Testis (tissue), 2 donors: ENCODE measurements around the gene ATP4B.

Source experiments
- CTCF ChIP-seq, 3 experiments: fragments of 450-650 bp in 2 of 3; fragments of 200-600 bp in 1 of 3; sonication (generic) in 1 of 3; IDR thresholded peaks; one replicate each; pipeline ENCODE4 v1.5.1; 2016 to 2019; ENCODE audit warnings: antibody characterized with exemption in 3 of 3, mild to moderate bottlenecking in 2 of 3, moderate library complexity in 1 of 3
- POLR2A ChIP-seq: fragments of 450-650 bp; IDR thresholded peaks from one replicate; pipeline ENCODE4 v1.6.1; 2017; ENCODE audit warnings: antibody characterized with exemption, mild to moderate bottlenecking, moderate library complexity

- TF ChIP-seq CTCF (IDR thresholded peaks at IDR 0.05): no peak
- TF ChIP-seq POLR2A: no peak
Measured at GRCh38 chr13:113669755-113670341, 11.8 kb upstream of the ATP4B start.
